Sigmoid colon (tissue), 4 donors: Measurements from ENCODE around the gene ZFP3.
"Not testable (repeated sequence)": the region's sequence is repeated elsewhere in the genome, so short reads cannot be mapped to it uniquely, and the experiment has no call there.

ENCODE experiments used
- POLR2A ChIP-seq, 2 donors: fragments of 450-650 bp; IDR thresholded peaks; one replicate each; pipeline ENCODE4 v1.6.1; 2016; ENCODE audit warnings: antibody characterized with exemption in 2 of 2, mild to moderate bottlenecking in 2 of 2, moderate library complexity in 2 of 2
- POLR2AphosphoS5 ChIP-seq, 4 donors: sonication (generic); formaldehyde crosslinking; IDR thresholded peaks; one replicate each; pipeline ENCODE4 v1.6.1; 2017; ENCODE audit warnings: antibody characterized with exemption in 4 of 4
- TF ChIP-seq, protein P1 (sequence below), 4 experiments: fragments of 450-650 bp in 3 of 4; fragments of 200-600 bp in 1 of 4; IDR thresholded peaks; one replicate each; pipeline ENCODE4 v1.5.1; 2016 to 2019; ENCODE audit warnings: antibody characterized with exemption in 4 of 4, mild to moderate bottlenecking in 3 of 4, moderate library complexity in 2 of 4

DNA sequence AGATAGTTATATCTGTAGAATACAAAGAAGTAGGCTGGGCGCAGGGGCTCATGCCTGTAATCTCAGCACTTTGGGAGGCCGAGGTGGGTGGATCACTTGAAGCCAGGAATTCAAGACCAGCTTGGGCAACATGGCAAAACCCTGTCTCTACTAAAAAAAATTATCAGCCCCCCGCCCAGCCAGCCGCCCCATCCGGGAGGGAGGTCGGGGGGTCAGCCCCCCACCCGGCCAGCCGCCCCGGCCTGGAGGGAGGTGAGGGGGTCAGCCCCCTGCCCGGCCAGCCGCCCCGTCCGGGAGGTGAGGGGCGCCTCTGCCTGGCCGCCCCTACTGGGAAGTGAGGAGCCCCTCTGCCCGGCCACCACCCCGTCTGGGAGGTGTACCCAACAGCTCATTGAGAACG is 64.6 kb downstream of the ZFP3 start:
- TF ChIP-seq, protein P1, sequence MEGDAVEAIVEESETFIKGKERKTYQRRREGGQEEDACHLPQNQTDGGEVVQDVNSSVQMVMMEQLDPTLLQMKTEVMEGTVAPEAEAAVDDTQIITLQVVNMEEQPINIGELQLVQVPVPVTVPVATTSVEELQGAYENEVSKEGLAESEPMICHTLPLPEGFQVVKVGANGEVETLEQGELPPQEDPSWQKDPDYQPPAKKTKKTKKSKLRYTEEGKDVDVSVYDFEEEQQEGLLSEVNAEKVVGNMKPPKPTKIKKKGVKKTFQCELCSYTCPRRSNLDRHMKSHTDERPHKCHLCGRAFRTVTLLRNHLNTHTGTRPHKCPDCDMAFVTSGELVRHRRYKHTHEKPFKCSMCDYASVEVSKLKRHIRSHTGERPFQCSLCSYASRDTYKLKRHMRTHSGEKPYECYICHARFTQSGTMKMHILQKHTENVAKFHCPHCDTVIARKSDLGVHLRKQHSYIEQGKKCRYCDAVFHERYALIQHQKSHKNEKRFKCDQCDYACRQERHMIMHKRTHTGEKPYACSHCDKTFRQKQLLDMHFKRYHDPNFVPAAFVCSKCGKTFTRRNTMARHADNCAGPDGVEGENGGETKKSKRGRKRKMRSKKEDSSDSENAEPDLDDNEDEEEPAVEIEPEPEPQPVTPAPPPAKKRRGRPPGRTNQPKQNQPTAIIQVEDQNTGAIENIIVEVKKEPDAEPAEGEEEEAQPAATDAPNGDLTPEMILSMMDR (IDR thresholded peaks at IDR 0.05) = not testable (repeated sequence)
- not testable (repeated sequence) for TF ChIP-seq POLR2A, POLR2AphosphoS5 (IDR thresholded peaks at IDR 0.05)
